ENCODE results near the gene PITX3.

GRCh38 chr10:102281102-102281487 lies 39.8 kb upstream of the PITX3 start:
- TF ChIP-seq CTCF (IDR thresholded peaks at IDR 0.05) (no peak), POLR2A (IDR thresholded peaks at IDR 0.05) (no peak), EP300 (IDR thresholded peaks at IDR 0.05) (no peak)
